A549 treated with GW870086 at 1 μM for 4 hours (cell line): Measurements from ENCODE around the gene GPR3. TPM values are rescaled to one million over a fixed set of nuclear protein-coding genes. Genes with fewer than 3 reads are reported as not detected.

Experiments used
- total RNA-seq: library from RNA; stranded (reverse); fragments of 200-300 nt; extraction: Qiagen RNA extraction; gene quantifications from 5 replicates; pipeline ENCODE4 v1.2.3, GENCODE V29; 2022; ENCODE audit warnings: low read depth

GPR3 gene
- 0.85 to 2.1 TPM (median 1.9 TPM) in 5 replicates for total RNA-seq

GRCh38 chr1:27392096-27392777, at the start of gene GPR3:
TSS of gene GPR3 (plus strand) at chr1:27392622. CDS start at chr1:27393799, 1,177 bp downstream.

GRCh38 chr1:27366411-27367159, 25.8 kb upstream of the GPR3 start, which contains the start of gene MAP3K6:
TSS of gene MAP3K6 (minus strand) at chr1:27366961. CDS start at chr1:27366597, 364 bp downstream.

GRCh38 chr1:27374362-27375086, 17.9 kb upstream of the GPR3 start, which contains the start of gene FCN3:
TSS of gene FCN3 (minus strand) at chr1:27374824. CDS start at chr1:27374818, 6 bp downstream.

GRCh38 chr1:27383039-27383605, 9.3 kb upstream of the GPR3 start, which contains the start of gene CD164L2:
TSS of gene CD164L2 (minus strand) at chr1:27383333. CDS start at chr1:27383239, 94 bp downstream.

Other genes starting within 250 kb of the GPR3 start
- 16.1 to 19.6 TPM (median 17.4 TPM) in 5 replicates for gene SLC9A1, start 237.5 kb upstream of the GPR3 start, total RNA-seq
- 5.4 to 8.2 TPM (median 6.8 TPM) in 5 replicates for gene WDTC1, start 158.0 kb upstream of the GPR3 start, total RNA-seq
- 42.1 to 49.6 TPM (median 48.6 TPM) in 5 replicates for gene TMEM222, start 70.5 kb upstream of the GPR3 start, total RNA-seq
- gene SYTL1, start 50.6 kb upstream of the GPR3 start, total RNA-seq, result 0.25 to 1.0 TPM (median 0.54 TPM) in 5 replicates
- 14.5 to 18.8 TPM (median 17.6 TPM) in 5 replicates for gene MAP3K6, start 25.7 kb upstream of the GPR3 start, total RNA-seq
- not detected in 5 replicates for gene FCN3, start 17.8 kb upstream of the GPR3 start, total RNA-seq
- not detected in 5 replicates for gene CD164L2, start 9.3 kb upstream of the GPR3 start, total RNA-seq
- gene WASF2, start 97.5 kb downstream of the GPR3 start, total RNA-seq, result 47.3 to 60.7 TPM (median 59.2 TPM) in 5 replicates
- gene AHDC1, start 211.5 kb downstream of the GPR3 start, total RNA-seq, result 22.4 to 30.6 TPM (median 27.6 TPM) in 5 replicates
- gene FGR, start 242.6 kb downstream of the GPR3 start, total RNA-seq, result 0.05 TPM in 1 of 5 replicates, not detected in the others